Astrocyte (in vitro differentiated cells and primary cell): ENCODE results near the gene OR2A2.
A peak's percentile ranks its signal among the peaks of the same experiment; 100 is the strongest.

Experiments used
- EZH2 ChIP-seq: IDR thresholded peaks from 2 replicates; pipeline ENCODE4 v1.6.1; 2012; ENCODE audit warnings: mild to moderate bottlenecking, low read length, inconsistent platforms; ENCODE audit not compliant: insufficient read depth
- TF ChIP-seq, protein P1 (sequence below): IDR thresholded peaks from 2 replicates; pipeline ENCODE4 v1.5.1; 2011; ENCODE audit warnings: low read depth, mild to moderate bottlenecking, inconsistent platforms, low read length, moderate library complexity; ENCODE audit not compliant: insufficient read depth

DNA sequence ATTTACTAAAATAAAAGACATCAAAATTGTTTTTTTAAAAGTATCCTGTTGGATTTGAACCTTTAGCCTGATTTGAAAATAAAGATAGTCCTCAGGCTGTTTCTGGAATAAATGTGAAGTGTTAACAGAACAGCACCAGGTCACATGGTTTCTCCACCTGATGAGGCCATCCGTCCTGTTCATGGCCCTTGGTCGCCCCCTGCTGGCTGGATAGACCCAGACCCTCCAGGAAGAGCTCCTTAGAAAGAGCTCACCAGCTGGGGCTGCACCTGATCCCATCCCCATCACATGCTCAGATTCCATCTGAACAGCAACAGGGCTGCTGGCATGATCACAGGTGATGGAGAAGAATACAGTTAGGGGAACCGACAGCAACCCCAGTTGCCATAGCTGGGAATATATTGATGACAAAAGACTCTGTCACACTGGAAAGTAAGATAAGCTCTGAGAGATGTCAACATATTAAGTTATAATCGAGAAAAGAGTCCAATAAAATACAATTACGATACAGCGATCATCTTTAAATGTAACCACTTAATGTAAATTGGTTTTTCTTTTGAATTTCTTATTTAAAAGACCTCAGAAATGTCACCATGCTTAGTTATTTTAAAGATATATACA, 18.4 kb downstream of the OR2A2 start:
- no peak for TF ChIP-seq EZH2
- TF ChIP-seq, protein P1, sequence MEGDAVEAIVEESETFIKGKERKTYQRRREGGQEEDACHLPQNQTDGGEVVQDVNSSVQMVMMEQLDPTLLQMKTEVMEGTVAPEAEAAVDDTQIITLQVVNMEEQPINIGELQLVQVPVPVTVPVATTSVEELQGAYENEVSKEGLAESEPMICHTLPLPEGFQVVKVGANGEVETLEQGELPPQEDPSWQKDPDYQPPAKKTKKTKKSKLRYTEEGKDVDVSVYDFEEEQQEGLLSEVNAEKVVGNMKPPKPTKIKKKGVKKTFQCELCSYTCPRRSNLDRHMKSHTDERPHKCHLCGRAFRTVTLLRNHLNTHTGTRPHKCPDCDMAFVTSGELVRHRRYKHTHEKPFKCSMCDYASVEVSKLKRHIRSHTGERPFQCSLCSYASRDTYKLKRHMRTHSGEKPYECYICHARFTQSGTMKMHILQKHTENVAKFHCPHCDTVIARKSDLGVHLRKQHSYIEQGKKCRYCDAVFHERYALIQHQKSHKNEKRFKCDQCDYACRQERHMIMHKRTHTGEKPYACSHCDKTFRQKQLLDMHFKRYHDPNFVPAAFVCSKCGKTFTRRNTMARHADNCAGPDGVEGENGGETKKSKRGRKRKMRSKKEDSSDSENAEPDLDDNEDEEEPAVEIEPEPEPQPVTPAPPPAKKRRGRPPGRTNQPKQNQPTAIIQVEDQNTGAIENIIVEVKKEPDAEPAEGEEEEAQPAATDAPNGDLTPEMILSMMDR = peak; percentile 67
